Activated CD4-positive, alpha-beta T cell treated with anti-CD3 and anti-CD28 coated beads, Interleukin-2, amount 10 ng/mL, durations not matched to agents 24 days and 14 days (primary cell): ENCODE results near the gene BICRA. TPM values are rescaled to one million over a fixed set of nuclear protein-coding genes. Genes with fewer than 3 reads are reported as not detected.
"Not testable (repeated sequence)": the region's sequence is repeated elsewhere in the genome, so short reads cannot be mapped to it uniquely, and the experiment has no call there.

Experiments
- DNase-seq: peaks from one replicate; pipeline ENCODE4 v3.0.0; 2022
- H3K27ac Mint-ChIP-seq: one replicate; pipeline ENCODE4 v1.8.0; 2022; ENCODE audit warnings: mild to moderate bottlenecking, mixed read lengths
- H3K27me3 Mint-ChIP-seq: one replicate; pipeline ENCODE4 v1.8.0; 2022; ENCODE audit warnings: mixed read lengths
- H3K36me3 Mint-ChIP-seq: one replicate; pipeline ENCODE4 v1.8.0; 2022; ENCODE audit warnings: low read depth, mild to moderate bottlenecking, mixed read lengths
- H3K4me1 Mint-ChIP-seq: one replicate; pipeline ENCODE4 v1.8.0; 2021; ENCODE audit warnings: mixed read lengths
- H3K4me3 Mint-ChIP-seq: one replicate; pipeline ENCODE4 v1.8.0; 2022; ENCODE audit warnings: mild to moderate bottlenecking, moderate library complexity, mixed read lengths
- H3K9me3 Mint-ChIP-seq: one replicate; pipeline ENCODE4 v1.8.0; 2021; ENCODE audit warnings: mixed read lengths
- intact Hi-C: fragments of 100-400 bp; cut with micrococcal nuclease; formaldehyde crosslinking; loops from one replicate; pipeline ENCODE4 v1.15.1; 2023
- total RNA-seq: library from RNA; stranded (reverse); gene quantifications from 2 replicates; pipeline ENCODE4 v1.2.3, GENCODE V29; 2022

BICRA gene
- total RNA-seq, 1 donor from 2014 or later = 11.9 TPM

GRCh38 chr19:47701717-47702552 lies 93.0 kb downstream of the BICRA start:
- H3K36me3 Mint-ChIP-seq = peaks cover 12% of the 10 kb centered on the region
- no peaks in the 10 kb centered on the region for H3K9me3 Mint-ChIP-seq
- H3K4me1 Mint-ChIP-seq = peaks cover 2% of the 10 kb centered on the region
- no peak for DNase-seq
- H3K4me3 Mint-ChIP-seq = no peak overlapping the region
- H3K27ac Mint-ChIP-seq = no peak overlapping the region
- H3K27me3 Mint-ChIP-seq = no peaks in the 10 kb centered on the region
- intact Hi-C loops = loop anchor here (10.0 kb wide), 1 partner anchor 407 kb away; no protein-coding TSS in a partner anchor

GRCh38 chr19:47702671-47703070 lies 93.7 kb downstream of the BICRA start:
- DNase-seq = no peak
- no peaks in the 10 kb centered on the region for H3K27me3 Mint-ChIP-seq
- no peak overlapping the region for H3K27ac Mint-ChIP-seq
- intact Hi-C loops = loop anchor here (10.0 kb wide), 1 partner anchor 408 kb away; no protein-coding TSS in a partner anchor
- H3K4me3 Mint-ChIP-seq = no peak overlapping the region
- peaks cover 12% of the 10 kb centered on the region for H3K36me3 Mint-ChIP-seq
- H3K9me3 Mint-ChIP-seq = no peaks in the 10 kb centered on the region
- H3K4me1 Mint-ChIP-seq = peaks cover 7% of the 10 kb centered on the region

- peaks cover 7% of the 10 kb centered on the region for H3K4me1 Mint-ChIP-seq
- no peaks in the 10 kb centered on the region for H3K27me3 Mint-ChIP-seq
- intact Hi-C loops = loop anchor here (10.0 kb wide), 1 partner anchor 408 kb away; no protein-coding TSS in a partner anchor
- H3K9me3 Mint-ChIP-seq = no peaks in the 10 kb centered on the region
- no peak overlapping the region for H3K27ac Mint-ChIP-seq
- DNase-seq = no peak
- peaks cover 12% of the 10 kb centered on the region for H3K36me3 Mint-ChIP-seq
- H3K4me3 Mint-ChIP-seq = no peak overlapping the region
Measured at GRCh38 chr19:47703301-47703700, 94.4 kb downstream of the BICRA start.

- Mint-ChIP-seq H3K27me3 (no peaks in the 10 kb centered on the region), H3K4me3 (no peak overlapping the region), H3K9me3 (no peaks in the 10 kb centered on the region), H3K36me3 (peaks cover 11% of the 10 kb centered on the region), H3K27ac (no peak overlapping the region), H3K4me1 (peaks cover 7% of the 10 kb centered on the region)
- intact Hi-C loops = loop anchor here (10.0 kb wide), 1 partner anchor 409 kb away; no protein-coding TSS in a partner anchor
- no peak for DNase-seq
Measured at GRCh38 chr19:47704024-47704423, 95.1 kb downstream of the BICRA start.

GRCh38 chr19:47704656-47705055 lies 95.7 kb downstream of the BICRA start:
- Mint-ChIP-seq H3K4me3 (no peak overlapping the region), H3K36me3 (peaks cover 10% of the 10 kb centered on the region), H3K9me3 (no peaks in the 10 kb centered on the region), H3K4me1 (peaks cover 7% of the 10 kb centered on the region), H3K27me3 (no peaks in the 10 kb centered on the region), H3K27ac (no peak overlapping the region)
- DNase-seq = no peak
- intact Hi-C loops = loop anchor here (10.0 kb wide), 1 partner anchor 410 kb away; no protein-coding TSS in a partner anchor

- intact Hi-C loops = loop anchor here (1.0 to 10.0 kb wide), 2 partner anchors 271 to 413 kb away; no protein-coding TSS in a partner anchor
- Mint-ChIP-seq H3K4me3 (no peak overlapping the region), H3K27me3 (peaks cover 5% of the 10 kb centered on the region), H3K4me1 (peaks cover 7% of the 10 kb centered on the region), H3K36me3 (peaks cover 10% of the 10 kb centered on the region), H3K9me3 (no peaks in the 10 kb centered on the region), H3K27ac (no peak overlapping the region)
- peak; percentile 92 for DNase-seq
Measured at GRCh38 chr19:47707135-47707925, 98.4 kb downstream of the BICRA start.

GRCh38 chr19:47711652-47712242 lies 102.8 kb downstream of the BICRA start:
- peaks cover 9% of the 10 kb centered on the region for H3K4me1 Mint-ChIP-seq
- H3K4me3 Mint-ChIP-seq = peak overlapping the region; percentile 15
- no peaks in the 10 kb centered on the region for H3K9me3 Mint-ChIP-seq
- no peaks in the 10 kb centered on the region for H3K36me3 Mint-ChIP-seq
- no peak overlapping the region for H3K27ac Mint-ChIP-seq
- DNase-seq = no peak
- peaks cover 23% of the 10 kb centered on the region for H3K27me3 Mint-ChIP-seq
- intact Hi-C loops = no loop called here

GRCh38 chr19:47713046-47714021 lies 104.4 kb downstream of the BICRA start, which contains the start of gene EHD2:
Gene EHD2 (plus strand): TSS chr19:47713422. CDS start chr19:47716613, 3,191 bp downstream.
- Mint-ChIP-seq H3K4me1 (peaks cover 2% of the 10 kb centered on the region), H3K9me3 (no peaks in the 10 kb centered on the region), H3K36me3 (no peaks in the 10 kb centered on the region), H3K4me3 (peak within 1 kb of the TSS; percentile 56), H3K27me3 (peaks cover 23% of the 10 kb centered on the region), H3K27ac (peak within 1 kb of the TSS; percentile 8)
- intact Hi-C loops = loop anchor here (1.0 kb wide), 2 partner anchors 30 to 75 kb away; no protein-coding TSS in a partner anchor
- peak; percentile 85 for DNase-seq

- H3K36me3 Mint-ChIP-seq = no peaks in the 10 kb centered on the region
- no peak overlapping the region for H3K27ac Mint-ChIP-seq
- intact Hi-C loops = no loop called here
- no peaks in the 10 kb centered on the region for H3K9me3 Mint-ChIP-seq
- H3K4me3 Mint-ChIP-seq = peak overlapping the region; percentile 34
- DNase-seq = no peak
- H3K4me1 Mint-ChIP-seq = peaks cover 2% of the 10 kb centered on the region
- peaks cover 23% of the 10 kb centered on the region for H3K27me3 Mint-ChIP-seq
Measured at GRCh38 chr19:47714339-47714738, 105.4 kb downstream of the BICRA start.

- H3K36me3 Mint-ChIP-seq, H3K9me3 Mint-ChIP-seq, H3K4me1 Mint-ChIP-seq, DNase-seq, intact Hi-C loops, H3K4me3 Mint-ChIP-seq, H3K27ac Mint-ChIP-seq: not testable (repeated sequence)
- H3K27me3 Mint-ChIP-seq = peaks cover 23% of the 10 kb centered on the region
Measured at GRCh38 chr19:47714855-47715254, 105.9 kb downstream of the BICRA start.

- Mint-ChIP-seq H3K27ac (no peak overlapping the region), H3K9me3 (no peaks in the 10 kb centered on the region), H3K4me3 (no peak overlapping the region), H3K4me1 (peaks cover 2% of the 10 kb centered on the region), H3K36me3 (no peaks in the 10 kb centered on the region), H3K27me3 (peaks cover 25% of the 10 kb centered on the region)
- no peak for DNase-seq
- intact Hi-C loops = no loop called here
Measured at GRCh38 chr19:47716270-47716937, 107.5 kb downstream of the BICRA start.

- intact Hi-C loops, H3K27ac Mint-ChIP-seq, H3K4me3 Mint-ChIP-seq, DNase-seq, H3K36me3 Mint-ChIP-seq, H3K4me1 Mint-ChIP-seq, H3K9me3 Mint-ChIP-seq: not testable (repeated sequence)
- peaks cover 18% of the 10 kb centered on the region for H3K27me3 Mint-ChIP-seq
Measured at GRCh38 chr19:47718415-47719046, 109.6 kb downstream of the BICRA start.
